Measurements from ENCODE around the gene RABL6. TPM values are rescaled to one million over a fixed set of nuclear protein-coding genes. Genes with fewer than 3 reads are reported as not detected.

The RABL6 gene
- total RNA-seq, 4 donors from 2014 or later = 63.0 to 74.5 (median 71.3) TPM

GRCh38 chr9:136826188-136826541 is 18.4 kb downstream of the RABL6 start:
- Histone ChIP-seq H3K4me3 (no peak overlapping the region), H3K9me3 (no peaks in the 10 kb centered on the region), H3K27ac (no peak overlapping the region), H3K4me1 (peaks cover 0 to 12% (median under 1%) of the 10 kb centered on the region in 4 donors), H3K27me3 (no peaks in the 10 kb centered on the region), H3K36me3 (peaks cover 0 to 83% (median 18%) of the 10 kb centered on the region in 3 donors)
- DNase-seq (ENCODE audit: low spot score in 2 of 2) = no peak
- TF ChIP-seq CTCF (IDR thresholded peaks at IDR 0.05) (no peak), POLR2A (IDR thresholded peaks at IDR 0.05) (no peak), EP300 (IDR thresholded peaks at IDR 0.05) (no peak)
- WGBS, 2 donors = 81 to 85% methylated on average over 5 to 14 of the region's 17 CpGs

GRCh38 chr9:136826703-136827582 is 19.2 kb downstream of the RABL6 start:
- Histone ChIP-seq H3K4me3 (no peak overlapping the region), H3K36me3 (peaks cover 0 to 90% (median 18%) of the 10 kb centered on the region in 3 donors), H3K27me3 (no peaks in the 10 kb centered on the region), H3K9me3 (no peaks in the 10 kb centered on the region), H3K27ac (no peak overlapping the region), H3K4me1 (peaks cover 0 to 4% (median 0%) of the 10 kb centered on the region in 4 donors)
- TF ChIP-seq EP300 (IDR thresholded peaks at IDR 0.05) (no peak), POLR2A (IDR thresholded peaks at IDR 0.05) (no peak), CTCF (IDR thresholded peaks at IDR 0.05) (no peak)
- 83 to 87% methylated on average over 16 to 18 of the region's 24 CpGs for WGBS, 2 donors
- DNase-seq (ENCODE audit: low spot score in 2 of 2) = no peak

GRCh38 chr9:136827794-136828473 is 20.2 kb downstream of the RABL6 start:
- Histone ChIP-seq H3K4me3 (no peak overlapping the region), H3K4me1 (no peaks in the 10 kb centered on the region), H3K27ac (no peak overlapping the region), H3K9me3 (no peaks in the 10 kb centered on the region), H3K36me3 (peaks cover 0 to 100% (median 18%) of the 10 kb centered on the region in 3 donors), H3K27me3 (no peaks in the 10 kb centered on the region)
- TF ChIP-seq EP300 (IDR thresholded peaks at IDR 0.05) (no peak), POLR2A (IDR thresholded peaks at IDR 0.05) (no peak), CTCF (IDR thresholded peaks at IDR 0.05) (no peak)
- 85 to 92% methylated on average over 11 to 13 of the region's 14 CpGs for WGBS, 2 donors
- DNase-seq (ENCODE audit: low spot score in 2 of 2) = no peak

- no peak for TF ChIP-seq EP300 (IDR thresholded peaks at IDR 0.05)
- TF ChIP-seq POLR2A (IDR thresholded peaks at IDR 0.05) = no peak
- no peak for TF ChIP-seq CTCF (IDR thresholded peaks at IDR 0.05)
- Histone ChIP-seq H3K4me3 (no peak overlapping the region), H3K9me3 (no peaks in the 10 kb centered on the region), H3K27ac (no peak overlapping the region), H3K36me3 (peaks cover 0 to 95% (median 18%) of the 10 kb centered on the region in 3 donors), H3K4me1 (no peaks in the 10 kb centered on the region), H3K27me3 (no peaks in the 10 kb centered on the region)
- DNase-seq (ENCODE audit: low spot score in 2 of 2) = no peak
- WGBS, 2 donors = 91 to 92% methylated on average over 27 to 31 of the region's 31 CpGs
Measured at GRCh38 chr9:136828474-136829140, 20.9 kb downstream of the RABL6 start.
